Effector memory CD4-positive, alpha-beta T cell (primary cell): Measurements from ENCODE around the gene TECR.

Source experiments
- DNase-seq, 3 donors: peaks; one replicate each; pipeline ENCODE4 v3.0.0-alpha.2; 2020
- H3K27ac ChIP-seq: 2 replicates; pipeline ENCODE4 v1.7.0; 2013; ENCODE audit warnings: mild to moderate bottlenecking, low read length, moderate library complexity; ENCODE audit not compliant: insufficient read depth, poor library complexity, severe bottlenecking
- H3K27me3 ChIP-seq: replicated peaks from 2 replicates; pipeline ENCODE4 v1.7.0; 2013; ENCODE audit warnings: mild to moderate bottlenecking, low read length; ENCODE audit not compliant: insufficient read depth, control insufficient read depth, poor library complexity, severe bottlenecking
- H3K36me3 ChIP-seq: 2 replicates; pipeline ENCODE4 v1.7.0; 2013; ENCODE audit warnings: mild to moderate bottlenecking, low read length, moderate library complexity; ENCODE audit not compliant: control insufficient read depth, insufficient read depth
- H3K4me1 ChIP-seq: 2 replicates; pipeline ENCODE4 v1.7.0; 2013; ENCODE audit warnings: low read length, mild to moderate bottlenecking; ENCODE audit not compliant: control insufficient read depth, insufficient read depth, poor library complexity, severe bottlenecking
- H3K4me3 ChIP-seq: 2 replicates; pipeline ENCODE4 v1.7.0; 2013; ENCODE audit warnings: low read length, low read depth, mild to moderate bottlenecking; ENCODE audit not compliant: insufficient read depth, poor library complexity, severe bottlenecking
- H3K9me3 ChIP-seq: 2 replicates; pipeline ENCODE4 v1.7.0; 2013; ENCODE audit warnings: mild to moderate bottlenecking, low read length, moderate library complexity; ENCODE audit not compliant: control insufficient read depth

The TECR gene

DNA sequence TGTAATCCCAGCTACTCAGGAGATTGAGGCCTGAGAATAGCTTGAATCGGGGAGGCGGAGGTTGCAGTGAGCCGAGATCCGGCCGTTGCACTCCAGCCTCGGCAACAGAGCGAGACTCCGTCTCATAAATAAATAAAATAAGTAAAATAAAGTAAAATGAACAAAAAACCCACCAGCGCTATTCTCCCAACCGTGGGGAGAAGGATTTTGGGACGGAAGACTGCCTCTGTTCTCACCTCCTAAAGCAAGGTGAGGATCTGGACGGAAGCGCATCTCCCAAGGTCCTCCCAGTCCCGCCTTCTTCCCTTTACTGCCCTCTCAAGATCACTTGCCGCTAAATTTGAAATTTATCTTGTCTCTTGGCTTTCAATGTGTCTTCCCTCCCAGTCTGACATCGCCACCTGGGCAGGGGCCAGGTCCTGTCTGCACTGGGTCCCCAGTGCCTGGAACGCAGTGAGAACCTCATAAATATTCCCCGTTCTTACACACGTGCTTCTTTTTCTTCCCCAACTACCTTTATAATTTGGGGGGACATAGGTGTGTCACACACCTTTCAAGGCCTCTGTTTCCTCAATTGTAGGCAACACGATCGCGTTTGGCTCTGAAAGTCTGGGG is 10.0 kb upstream of the TECR start:
- peaks cover 26% of the 10 kb centered on the region for H3K36me3 ChIP-seq
- peaks cover 70% of the 10 kb centered on the region for H3K4me1 ChIP-seq
- H3K9me3 ChIP-seq, result no peaks in the 10 kb centered on the region
- peak overlapping the region; percentile 81 for H3K27ac ChIP-seq
- DNase-seq, result no peak
- H3K27me3 ChIP-seq, result no peaks in the 10 kb centered on the region
- no peak overlapping the region for H3K4me3 ChIP-seq

DNA sequence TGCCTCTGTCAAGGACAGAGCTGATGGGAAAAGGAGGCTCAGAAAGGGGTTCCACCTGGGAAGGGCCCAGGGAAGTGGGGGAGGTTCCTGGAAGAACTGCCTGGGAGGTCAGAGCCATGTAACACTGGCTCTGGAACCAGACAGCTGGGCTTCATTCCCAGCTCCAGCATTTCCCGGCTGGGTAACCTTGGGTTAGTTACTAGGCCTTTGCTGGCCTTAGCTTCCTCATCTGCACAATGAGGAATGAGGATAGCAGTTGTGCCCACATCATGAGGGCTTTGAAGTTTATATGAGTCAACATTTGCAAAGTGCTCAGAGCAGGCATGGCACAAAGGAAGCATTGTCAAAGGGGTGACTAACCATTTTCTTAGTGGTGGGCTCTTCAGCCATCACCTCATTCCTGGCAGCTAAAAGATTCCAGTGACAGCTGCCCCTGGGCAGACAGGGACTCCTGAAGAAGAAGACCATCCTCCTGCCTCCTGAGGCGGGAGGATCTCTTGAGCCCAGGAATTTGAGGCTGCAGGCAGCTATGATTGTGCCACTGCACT is 9.5 kb upstream of the TECR start:
- Histone ChIP-seq H3K9me3 (no peaks in the 10 kb centered on the region), H3K4me3 (no peak overlapping the region), H3K27me3 (no peaks in the 10 kb centered on the region), H3K4me1 (peaks cover 70% of the 10 kb centered on the region), H3K36me3 (peaks cover 21% of the 10 kb centered on the region), H3K27ac (peak overlapping the region; percentile 26)
- no peak for DNase-seq

DNA sequence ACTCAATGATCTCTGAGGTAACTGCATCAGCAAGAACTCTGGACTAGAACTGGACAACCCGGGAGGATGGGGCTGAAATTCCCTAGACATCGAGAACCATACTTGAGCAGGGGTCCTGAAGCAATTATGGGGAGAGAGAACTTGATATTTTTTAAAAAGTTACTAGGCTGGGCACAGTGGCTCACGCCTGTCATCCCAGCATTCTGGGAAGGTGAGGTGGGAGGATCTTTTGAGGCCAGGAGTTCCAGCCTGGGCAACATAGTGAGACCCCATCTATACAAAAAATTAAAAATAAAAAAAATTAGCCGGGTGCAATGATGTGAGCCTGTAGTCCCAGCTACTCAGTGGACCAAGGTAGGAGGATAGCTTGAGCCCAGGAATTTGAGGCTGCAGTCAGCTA is 8.9 kb upstream of the TECR start:
- H3K27ac ChIP-seq, result peak overlapping the region; percentile 26
- H3K4me3 ChIP-seq, result no peak overlapping the region
- peaks cover 15% of the 10 kb centered on the region for H3K36me3 ChIP-seq
- DNase-seq, result no peak
- no peaks in the 10 kb centered on the region for H3K9me3 ChIP-seq
- H3K27me3 ChIP-seq, result no peaks in the 10 kb centered on the region
- peaks cover 66% of the 10 kb centered on the region for H3K4me1 ChIP-seq

DNA sequence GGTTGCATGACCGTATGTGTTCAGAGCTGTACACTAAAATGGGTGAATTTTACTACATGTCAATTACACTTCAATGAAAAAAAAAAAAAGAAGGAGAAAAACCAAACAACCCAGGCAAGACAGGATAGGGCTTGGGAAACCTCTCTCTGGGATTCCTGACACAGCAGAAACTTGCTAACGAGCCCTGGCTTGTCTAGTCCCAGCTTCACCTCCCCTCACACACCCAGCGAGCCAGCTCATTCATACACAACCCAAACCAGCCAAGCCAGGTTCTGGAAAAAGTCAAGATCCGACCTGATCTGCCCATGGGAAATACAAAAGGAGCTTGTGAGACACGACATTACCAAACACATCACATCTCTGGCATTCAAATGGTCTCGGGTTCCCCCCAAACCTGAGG is 3.7 kb upstream of the TECR start:
- Histone ChIP-seq H3K27me3 (no peaks in the 10 kb centered on the region), H3K4me3 (no peak overlapping the region), H3K27ac (peak overlapping the region; percentile 10), H3K4me1 (peaks cover 49% of the 10 kb centered on the region), H3K36me3 (no peaks in the 10 kb centered on the region), H3K9me3 (no peaks in the 10 kb centered on the region)
- DNase-seq, result no peak

DNA sequence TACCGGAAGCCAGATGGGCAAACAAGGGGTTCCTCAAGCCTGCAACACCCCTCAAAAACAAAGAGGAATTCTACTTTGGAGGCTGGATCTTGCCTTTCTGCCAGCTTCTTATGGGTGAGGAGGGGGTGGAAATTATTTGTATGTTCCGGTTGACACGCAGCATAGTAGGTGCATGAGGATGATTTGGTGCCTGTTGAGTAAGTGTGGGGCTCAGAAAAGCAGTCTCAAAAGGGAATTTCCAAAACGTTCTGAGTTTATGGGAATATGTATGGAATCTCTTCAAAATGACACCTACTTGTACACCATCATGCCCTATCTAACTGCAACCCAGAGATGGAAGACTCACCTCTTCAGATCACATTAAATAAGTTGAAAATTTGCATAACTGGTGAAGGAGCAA is 3.0 kb upstream of the TECR start:
- DNase-seq, result no peak
- no peak overlapping the region for H3K4me3 ChIP-seq
- no peaks in the 10 kb centered on the region for H3K27me3 ChIP-seq
- H3K4me1 ChIP-seq, result peaks cover 47% of the 10 kb centered on the region
- H3K9me3 ChIP-seq, result no peaks in the 10 kb centered on the region
- H3K27ac ChIP-seq, result no peak overlapping the region
- H3K36me3 ChIP-seq, result no peaks in the 10 kb centered on the region

DNA sequence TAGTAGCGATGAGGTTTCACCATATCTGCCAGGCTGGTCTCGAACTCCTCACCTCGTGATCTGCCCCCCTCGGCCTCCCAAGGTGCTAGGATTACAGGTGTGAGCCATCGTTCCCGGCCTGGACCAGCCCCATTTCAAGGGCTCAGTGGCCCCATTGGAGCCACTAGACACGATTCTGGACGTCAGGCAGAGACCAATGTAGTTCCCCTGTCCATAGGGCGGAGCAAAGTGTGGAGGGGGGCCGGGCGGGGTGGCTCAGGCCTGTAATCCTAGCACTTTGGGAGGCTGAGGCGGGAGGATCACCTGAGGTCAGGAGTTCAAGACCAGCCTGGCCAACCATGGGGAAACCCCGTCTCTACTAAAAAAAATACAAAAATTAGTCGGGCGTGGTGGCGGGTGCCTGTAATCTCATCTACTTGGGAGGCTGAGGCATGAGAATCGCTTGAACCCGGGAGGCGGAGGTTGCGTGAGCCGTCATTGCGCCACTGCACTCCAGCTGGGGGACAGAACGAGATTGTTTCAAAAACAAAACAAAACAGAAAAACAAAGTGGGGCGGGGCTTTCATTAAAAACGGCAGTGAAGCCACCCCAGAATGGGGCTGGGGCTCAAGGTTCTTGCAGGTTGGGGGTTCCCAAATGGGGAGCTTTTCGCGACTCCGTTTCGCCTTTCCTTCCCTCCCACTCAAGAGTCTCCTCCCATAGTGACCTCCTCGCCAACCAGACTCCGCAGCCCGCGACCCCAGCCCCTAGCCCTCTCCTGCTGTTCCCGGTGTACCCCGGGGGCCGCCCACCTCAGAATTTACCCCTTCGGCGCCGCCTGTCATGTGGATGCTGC is 758 bp upstream of the TECR start:
- Histone ChIP-seq H3K36me3 (peaks cover 3% of the 10 kb centered on the region), H3K4me1 (peaks cover 32% of the 10 kb centered on the region), H3K4me3 (peak overlapping the region; percentile 63), H3K9me3 (no peaks in the 10 kb centered on the region), H3K27me3 (no peaks in the 10 kb centered on the region), H3K27ac (peak overlapping the region; percentile 87)
- no peak for DNase-seq

DNA sequence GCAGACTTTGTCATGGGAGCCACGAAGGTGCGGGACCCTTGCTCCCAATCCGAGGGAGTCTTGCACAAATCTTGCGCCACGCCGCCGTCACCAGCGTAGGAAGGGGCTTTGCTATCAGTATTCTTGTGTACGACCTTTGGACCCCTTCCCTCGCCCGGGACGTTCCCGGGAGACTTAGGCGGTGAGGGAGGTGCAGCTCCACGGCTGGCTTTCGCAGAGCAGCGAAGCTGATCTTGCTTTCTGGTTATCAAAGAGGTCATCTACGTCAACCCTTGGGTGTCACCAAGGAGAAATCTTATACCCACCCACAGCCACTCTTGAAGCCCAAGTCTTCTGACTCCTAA is 583 bp downstream of the TECR start:
- H3K4me1 ChIP-seq, result peaks cover 25% of the 10 kb centered on the region
- DNase-seq, result no peak

DNA sequence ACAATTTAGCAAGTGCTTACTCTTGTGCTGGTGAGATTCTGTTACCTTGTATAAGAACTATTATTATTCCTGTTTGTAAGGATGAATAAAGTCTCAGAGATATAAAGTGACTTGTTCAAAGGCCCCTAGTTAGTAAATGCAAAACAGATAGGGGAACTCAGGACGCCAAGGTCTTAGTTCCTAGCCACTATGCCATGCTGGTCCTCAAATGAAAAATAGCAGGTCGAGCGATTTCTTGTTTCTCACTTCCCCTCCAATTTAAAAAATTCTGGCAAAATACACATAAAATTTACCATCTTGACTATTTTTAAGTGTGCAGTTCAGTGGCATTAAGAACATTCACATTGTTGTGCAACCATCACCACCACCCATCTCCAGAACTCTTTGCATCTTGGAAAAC is 1.1 kb downstream of the TECR start:
- Histone ChIP-seq H3K36me3 (peaks cover 3% of the 10 kb centered on the region), H3K27me3 (no peaks in the 10 kb centered on the region), H3K4me3 (peak overlapping the region; percentile 78), H3K27ac (peak overlapping the region; percentile 87), H3K4me1 (peaks cover 25% of the 10 kb centered on the region), H3K9me3 (no peaks in the 10 kb centered on the region)
- DNase-seq, result no peak

More for the DNA sequence above, 583 bp downstream of the TECR start:
- Histone ChIP-seq H3K4me3 (peak overlapping the region; percentile 78), H3K36me3 (peaks cover 3% of the 10 kb centered on the region), H3K27me3 (no peaks in the 10 kb centered on the region), H3K9me3 (no peaks in the 10 kb centered on the region), H3K27ac (peak overlapping the region; percentile 87)

DNA sequence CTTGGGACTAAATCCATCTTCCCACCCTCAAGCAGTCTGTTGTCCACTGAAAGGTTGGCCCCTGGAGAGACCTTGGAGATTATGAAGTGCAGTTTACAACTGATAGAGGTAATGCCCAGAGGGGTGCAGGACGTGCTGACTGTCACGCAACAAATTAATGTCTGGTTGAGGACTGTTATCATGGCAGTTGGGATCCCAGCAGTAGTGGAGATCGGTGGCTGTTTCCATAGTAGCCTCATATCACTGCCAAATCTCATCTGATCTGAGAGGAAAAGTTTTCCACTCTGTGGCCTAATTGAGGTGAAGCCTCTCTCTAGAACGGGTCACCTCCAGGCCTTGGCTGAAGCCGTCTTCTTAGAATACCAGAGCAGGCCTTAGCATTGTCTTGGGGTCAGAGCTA is 4.1 kb downstream of the TECR start:
- no peaks in the 10 kb centered on the region for H3K27me3 ChIP-seq
- no peak overlapping the region for H3K4me3 ChIP-seq
- no peak for DNase-seq
- H3K36me3 ChIP-seq, result peaks cover 3% of the 10 kb centered on the region
- peaks cover 28% of the 10 kb centered on the region for H3K4me1 ChIP-seq
- H3K9me3 ChIP-seq, result no peaks in the 10 kb centered on the region
- no peak overlapping the region for H3K27ac ChIP-seq
